PC-3 (cell line): Measurements from ENCODE around the gene AMMECR1. TPM values are rescaled to one million over a fixed set of nuclear protein-coding genes. Genes with fewer than 3 reads are reported as not detected.
"Not testable (repeated sequence)": the region's sequence is repeated elsewhere in the genome, so short reads cannot be mapped to it uniquely, and the experiment has no call there.

ENCODE experiments used
- ATAC-seq: fragments of 200-7000 bp; cut with Tn5 transposase; 2 replicates; pipeline ENCODE4 v1.9.1; 2020; ENCODE audit warnings: mild to moderate bottlenecking, moderate library complexity
- BruUV-seq: library from RNA; stranded (reverse); fragments of 400-500 nt; replicated peaks from 2 replicates; lab custom pipeline; 2021; lab: Mats Ljungman, UMichigan
- CTCF ChIA-PET: fragments of 300-600 bp; sonication (Branson Sonifier 250); formaldehyde crosslinking; loops from one replicate; lab custom pipeline; 2022; ENCODE audit warnings: antibody characterized with exemption; lab: Charles Lee
- POLR2A ChIA-PET: fragments of 300-600 bp; sonication (Branson Sonifier 250); formaldehyde crosslinking; loops from one replicate; lab custom pipeline; 2022; ENCODE audit warnings: antibody characterized with exemption; ENCODE audit not compliant: unreplicated experiment; lab: Charles Lee
- DNase-seq: peaks from one replicate; pipeline ENCODE4 v3.0.0-alpha.2; 2015
- H2AFZ ChIP-seq: fragments of 300-600 bp; sonication (generic); 2 replicates; pipeline ENCODE4 v1.6.0; 2016; ENCODE audit warnings: antibody characterized with exemption, low read length
- H3F3A ChIP-seq: fragments of 300-600 bp; sonication (generic); one replicate; pipeline ENCODE4 v1.6.0; 2017; ENCODE audit warnings: antibody characterized with exemption, low read length, control low read depth, mild to moderate bottlenecking; ENCODE audit not compliant: unreplicated experiment
- H3K27ac ChIP-seq: fragments of 300-600 bp; sonication (generic); 2 replicates; pipeline ENCODE4 v1.5.1; 2016; ENCODE audit warnings: mild to moderate bottlenecking, low read length
- H3K27me3 ChIP-seq: fragments of 300-600 bp; sonication (generic); 2 replicates; pipeline ENCODE4 v1.6.1; 2016; ENCODE audit warnings: low read length, mixed read lengths
- H3K36me3 ChIP-seq: fragments of 300-600 bp; sonication (generic); 2 replicates; pipeline ENCODE4 v1.6.1; 2016; ENCODE audit warnings: low read depth, mixed run types, low read length, mixed read lengths
- H3K4me1 ChIP-seq: fragments of 300-600 bp; sonication (generic); 2 replicates; pipeline ENCODE4 v1.5.1; 2016; ENCODE audit warnings: low read length; ENCODE audit not compliant: insufficient read depth
- H3K4me2 ChIP-seq: fragments of 300-600 bp; sonication (generic); 2 replicates; pipeline ENCODE4 v1.6.0; 2016; ENCODE audit warnings: low read length
- H3K4me3 ChIP-seq: fragments of 300-600 bp; sonication (generic); 2 replicates; pipeline ENCODE4 v1.5.1; 2016; ENCODE audit warnings: mild to moderate bottlenecking, low read length, mixed read lengths
- H3K79me2 ChIP-seq: fragments of 300-600 bp; sonication (generic); 2 replicates; pipeline ENCODE4 v1.6.1; 2017; ENCODE audit warnings: low read length, mixed read lengths
- H3K9ac ChIP-seq: fragments of 300-600 bp; sonication (generic); 2 replicates; pipeline ENCODE4 v1.6.0; 2016; ENCODE audit warnings: mild to moderate bottlenecking, low read length
- H3K9me2 ChIP-seq: fragments of 300-600 bp; sonication (generic); replicated peaks from 2 replicates; pipeline ENCODE4 v1.6.1; 2016; ENCODE audit warnings: mixed run types, low read length, mixed read lengths
- H3K9me3 ChIP-seq: fragments of 300-600 bp; sonication (generic); 2 replicates; pipeline ENCODE4 v1.6.1; 2016; ENCODE audit warnings: low read length, mixed read lengths
- H4K20me1 ChIP-seq: fragments of 300-600 bp; sonication (generic); 2 replicates; pipeline ENCODE4 v1.6.1; 2016; ENCODE audit warnings: low read length, mixed read lengths
- CTCF ChIP-seq: fragments of 300-600 bp; sonication (generic); conservative IDR thresholded peaks from 2 replicates; pipeline ENCODE4 v1.5.1; 2017; ENCODE audit warnings: antibody characterized with exemption, low read depth, mild to moderate bottlenecking, low read length
- EZH2 ChIP-seq: fragments of 300-600 bp; sonication (generic); IDR thresholded peaks from one replicate; pipeline ENCODE4 v1.6.1; 2017; ENCODE audit warnings: antibody characterized with exemption, mild to moderate bottlenecking, low read length; ENCODE audit not compliant: unreplicated experiment
- EZH2phosphoT487 ChIP-seq: fragments of 300-600 bp; sonication (generic); IDR thresholded peaks from 2 replicates; pipeline ENCODE4 v1.6.1; 2018; ENCODE audit warnings: mild to moderate bottlenecking, antibody characterized with exemption, low read length, borderline replicate concordance
- intact Hi-C: fragments of 100-400 bp; cut with micrococcal nuclease; formaldehyde crosslinking; loops from 2 replicates; pipeline ENCODE4 v1.9.0; 2023
- total RNA-seq: library from RNA; depleted of rRNA; stranded (reverse); fragments of >200 nt; gene quantifications from 2 replicates; pipeline ENCODE4 v1.2.3, GENCODE V29; 2014

AMMECR1 gene
- total RNA-seq, 1 experiment from 2014 or later: 14.2 TPM

DNA sequence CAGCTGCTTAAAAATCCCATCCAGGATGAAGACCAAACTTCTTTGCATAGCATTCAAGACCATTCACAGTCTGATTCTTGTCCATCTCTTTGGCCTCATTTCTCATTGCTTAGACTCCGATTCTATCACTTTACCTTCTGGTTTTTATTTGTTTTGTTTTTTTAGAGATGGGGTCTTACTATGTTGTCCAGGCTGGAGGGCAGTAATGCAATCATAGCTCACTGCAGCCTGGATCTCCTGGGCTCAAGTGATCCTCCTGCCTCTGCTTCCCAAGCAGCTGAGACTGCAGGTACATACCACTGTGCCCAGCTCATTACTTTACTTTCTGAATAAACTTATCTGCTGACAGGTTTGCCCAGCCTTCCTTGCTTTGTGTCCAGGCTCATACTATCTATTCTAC lies 162.1 kb downstream of the AMMECR1 start:
- H3K27me3 ChIP-seq: no peaks in the 10 kb centered on the region
- TF ChIP-seq EZH2 (no peak), CTCF (no peak), EZH2phosphoT487 (no peak)
- ChIA-PET POLR2A (no interaction called here), CTCF (interaction anchor here (0.6 to 0.7 kb wide), 2 partner anchors 28 to 263 kb away, joined by 3 to 4 read pairs; no protein-coding TSS in a partner anchor)
- peaks cover 2% of the 10 kb centered on the region for H3K4me1 ChIP-seq
- H3F3A ChIP-seq: no peaks in the 10 kb centered on the region
- DNase-seq: no peak
- no peak overlapping the region for H3K27ac ChIP-seq
- intact Hi-C loops: loop anchor here (1.0 kb wide), 1 partner anchor 252 kb away; no protein-coding TSS in a partner anchor
- H4K20me1 ChIP-seq: no peaks in the 10 kb centered on the region
- H3K4me3 ChIP-seq: no peak overlapping the region
- no peak overlapping the region for H3K4me2 ChIP-seq
- H3K9ac ChIP-seq: no peak overlapping the region
- ATAC-seq: no peak
- H2AFZ ChIP-seq: no peak overlapping the region
- no peaks in the 10 kb centered on the region for H3K9me3 ChIP-seq
- H3K9me2 ChIP-seq: no peaks in the 10 kb centered on the region
- H3K36me3 ChIP-seq: no peaks in the 10 kb centered on the region
- 0 out of 2 replicates have a peak, but pooled peaks cover under 1% of the 10 kb centered on the region for H3K79me2 ChIP-seq
- no TSS peak for BruUV-seq

DNA sequence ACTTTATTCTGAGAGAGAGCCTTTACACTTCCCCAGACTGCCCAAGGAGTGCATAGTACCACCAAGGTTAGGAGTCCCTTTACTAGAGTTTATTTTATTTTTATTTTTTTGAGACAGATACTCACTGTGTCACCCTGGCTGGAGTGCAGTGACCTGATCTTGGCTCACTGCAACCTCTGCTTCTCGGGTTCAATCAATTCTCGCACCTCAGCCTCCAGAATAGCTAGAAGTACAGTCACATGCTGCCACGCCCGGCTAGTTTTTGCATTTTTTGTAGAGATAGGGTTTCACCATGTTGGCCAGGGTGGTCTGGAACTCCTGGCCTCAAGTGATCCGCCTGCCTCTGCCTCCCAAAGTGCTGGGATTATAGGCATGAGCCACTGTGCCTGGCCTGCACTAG lies 163.6 kb downstream of the AMMECR1 start:
- H4K20me1 ChIP-seq, H3K36me3 ChIP-seq, DNase-seq, CTCF ChIA-PET, H3K27me3 ChIP-seq, H2AFZ ChIP-seq, H3K4me2 ChIP-seq, BruUV-seq, H3K9ac ChIP-seq, H3K9me3 ChIP-seq, ATAC-seq, H3K9me2 ChIP-seq, H3K27ac ChIP-seq, H3K79me2 ChIP-seq, POLR2A ChIA-PET, H3K4me3 ChIP-seq, H3F3A ChIP-seq, intact Hi-C loops, H3K4me1 ChIP-seq: not testable (repeated sequence)

GRCh38 chrX:110153896-110154295 lies 164.0 kb downstream of the AMMECR1 start:
- no peaks in the 10 kb centered on the region for H3F3A ChIP-seq
- no TSS peak for BruUV-seq
- no peak overlapping the region for H3K9ac ChIP-seq
- no peaks in the 10 kb centered on the region for H3K9me2 ChIP-seq
- intact Hi-C loops: no loop called here
- DNase-seq (no peak), ATAC-seq (no peak)
- ChIA-PET POLR2A (no interaction called here), CTCF (no interaction called here)
- H2AFZ ChIP-seq: no peak overlapping the region
- no peaks in the 10 kb centered on the region for H3K4me1 ChIP-seq
- no peaks in the 10 kb centered on the region for H3K79me2 ChIP-seq
- TF ChIP-seq EZH2phosphoT487 (no peak), EZH2 (no peak)
- no peak overlapping the region for H3K4me3 ChIP-seq
- no peaks in the 10 kb centered on the region for H3K9me3 ChIP-seq
- no peak overlapping the region for H3K4me2 ChIP-seq
- no peaks in the 10 kb centered on the region for H3K36me3 ChIP-seq
- no peaks in the 10 kb centered on the region for H4K20me1 ChIP-seq
- no peak overlapping the region for H3K27ac ChIP-seq
- H3K27me3 ChIP-seq: no peaks in the 10 kb centered on the region

- TF ChIP-seq EZH2phosphoT487 (no peak), CTCF (no peak), EZH2 (no peak)
- Histone ChIP-seq H3K79me2 (no peaks in the 10 kb centered on the region), H3K4me3 (no peak overlapping the region), H3K27ac (no peak overlapping the region), H3K9ac (no peak overlapping the region), H3K27me3 (no peaks in the 10 kb centered on the region), H2AFZ (no peak overlapping the region), H3K9me3 (no peaks in the 10 kb centered on the region), H3K4me2 (no peak overlapping the region), H3K9me2 (no peaks in the 10 kb centered on the region), H3K36me3 (no peaks in the 10 kb centered on the region), H3K4me1 (no peaks in the 10 kb centered on the region), H4K20me1 (no peaks in the 10 kb centered on the region), H3F3A (no peaks in the 10 kb centered on the region)
- BruUV-seq: no TSS peak
- ATAC-seq (no peak), DNase-seq (no peak)
- intact Hi-C loops: no loop called here
- CTCF ChIA-PET: no interaction called here
- POLR2A ChIA-PET: no interaction called here
Measured at GRCh38 chrX:110153244-110153643, 164.6 kb downstream of the AMMECR1 start.
